Smooth muscle cell (in vitro differentiated cells): Measurements from ENCODE around the gene SLC30A4. TPM values are rescaled to one million over a fixed set of nuclear protein-coding genes. Genes with fewer than 3 reads are reported as not detected.

ENCODE experiments used
- DNase-seq: peaks from one replicate; lab custom pipeline; 2025; ENCODE audit not compliant: unreplicated experiment; lab: John Stamatoyannopoulos, UW
- H2AFZ ChIP-seq: fragments of 200-600 bp; sonication (generic); 2 replicates; pipeline ENCODE4 v1.6.0; 2016; ENCODE audit warnings: antibody characterized with exemption, low read depth, mild to moderate bottlenecking
- H3F3A ChIP-seq: fragments of 200-600 bp; sonication (generic); 2 replicates; pipeline ENCODE4 v1.6.0; 2017; ENCODE audit warnings: antibody characterized with exemption, low read depth
- H3K27ac ChIP-seq: fragments of 200-600 bp; sonication (generic); 2 replicates; pipeline ENCODE4 v1.5.1; 2016; ENCODE audit warnings: low read depth, mild to moderate bottlenecking
- H3K27me3 ChIP-seq: fragments of 200-600 bp; sonication (generic); 2 replicates; pipeline ENCODE4 v1.6.1; 2016; ENCODE audit warnings: low read depth, mild to moderate bottlenecking
- H3K36me3 ChIP-seq: fragments of 200-600 bp; sonication (generic); 2 replicates; pipeline ENCODE4 v1.5.1; 2016; ENCODE audit warnings: low read depth
- H3K4me1 ChIP-seq: fragments of 200-600 bp; sonication (generic); 2 replicates; pipeline ENCODE4 v1.5.1; 2016; ENCODE audit warnings: low read depth
- H3K4me2 ChIP-seq: fragments of 200-600 bp; sonication (generic); 2 replicates; pipeline ENCODE4 v1.6.0; 2016; ENCODE audit warnings: mild to moderate bottlenecking
- H3K4me3 ChIP-seq: fragments of 200-600 bp; sonication (generic); 2 replicates; pipeline ENCODE4 v1.5.1; 2016; ENCODE audit warnings: mild to moderate bottlenecking
- H3K79me2 ChIP-seq: fragments of 200-600 bp; sonication (generic); 2 replicates; pipeline ENCODE4 v1.6.0; 2016; ENCODE audit warnings: low read depth, mild to moderate bottlenecking
- H3K9ac ChIP-seq: fragments of 200-600 bp; sonication (generic); 2 replicates; pipeline ENCODE4 v1.6.0; 2016; ENCODE audit warnings: low read depth
- H3K9me3 ChIP-seq: fragments of 200-600 bp; sonication (generic); replicated peaks from 2 replicates; pipeline ENCODE4 v1.5.1; 2016; ENCODE audit warnings: low read depth
- H4K20me1 ChIP-seq: fragments of 200-600 bp; sonication (generic); 2 replicates; pipeline ENCODE4 v1.6.0; 2016; ENCODE audit warnings: low read depth
- WGBS: methylation state at CpG from one replicate; pipeline ENCODE4 v1.1.7; 2016; ENCODE audit warnings: low lambda C conversion rate; 5-methylcytosine and 5-hydroxymethylcytosine counted together
- polyA plus RNA-seq: library from polyadenylated mRNA; unstranded; fragments of >200 nt; fragmentation: Nextera tagmentation; extraction: Ambion mirVana; gene quantifications from 2 replicates; pipeline ENCODE4 v1.2.1, GENCODE V29; 2016
- total RNA-seq: library from RNA; depleted of rRNA; stranded (reverse); fragments of >200 nt; gene quantifications from 2 replicates; pipeline ENCODE4 v1.2.3, GENCODE V29; 2014
- TF ChIP-seq, protein P1 (sequence below): fragments of 200-600 bp; sonication (generic); IDR thresholded peaks from 2 replicates; pipeline ENCODE4 v1.5.1; 2017; ENCODE audit warnings: borderline replicate concordance, mild to moderate bottlenecking, antibody characterized with exemption; ENCODE audit not compliant: insufficient read depth, poor library complexity, severe bottlenecking

Gene SLC30A4
- total and polyA plus RNA-seq, 2 experiments from 2014 or later, result 1.9 to 7.9 TPM

DNA sequence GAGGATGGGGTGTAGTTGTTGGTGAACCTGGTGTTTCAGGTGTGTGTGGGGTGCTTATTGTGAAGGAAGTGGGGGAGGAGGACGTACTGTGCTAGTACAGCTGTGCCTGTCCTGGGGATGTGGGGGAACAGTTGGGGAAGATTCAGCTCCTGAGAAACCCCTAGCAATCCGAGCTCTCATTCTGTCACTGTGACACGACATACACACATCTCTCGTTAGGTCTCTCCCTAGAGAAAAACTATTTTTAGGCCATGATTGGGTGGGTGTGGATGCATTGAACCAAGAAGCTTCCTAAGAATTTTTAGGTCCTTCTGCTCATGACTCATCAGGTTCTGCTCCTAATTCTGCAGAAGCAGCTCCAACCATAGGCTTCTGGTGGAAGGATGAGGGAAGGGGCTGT lies 54.3 kb downstream of the SLC30A4 start:
- 72% methylated on average over 4 of the region's 4 CpGs for WGBS
- TF ChIP-seq, protein P1, sequence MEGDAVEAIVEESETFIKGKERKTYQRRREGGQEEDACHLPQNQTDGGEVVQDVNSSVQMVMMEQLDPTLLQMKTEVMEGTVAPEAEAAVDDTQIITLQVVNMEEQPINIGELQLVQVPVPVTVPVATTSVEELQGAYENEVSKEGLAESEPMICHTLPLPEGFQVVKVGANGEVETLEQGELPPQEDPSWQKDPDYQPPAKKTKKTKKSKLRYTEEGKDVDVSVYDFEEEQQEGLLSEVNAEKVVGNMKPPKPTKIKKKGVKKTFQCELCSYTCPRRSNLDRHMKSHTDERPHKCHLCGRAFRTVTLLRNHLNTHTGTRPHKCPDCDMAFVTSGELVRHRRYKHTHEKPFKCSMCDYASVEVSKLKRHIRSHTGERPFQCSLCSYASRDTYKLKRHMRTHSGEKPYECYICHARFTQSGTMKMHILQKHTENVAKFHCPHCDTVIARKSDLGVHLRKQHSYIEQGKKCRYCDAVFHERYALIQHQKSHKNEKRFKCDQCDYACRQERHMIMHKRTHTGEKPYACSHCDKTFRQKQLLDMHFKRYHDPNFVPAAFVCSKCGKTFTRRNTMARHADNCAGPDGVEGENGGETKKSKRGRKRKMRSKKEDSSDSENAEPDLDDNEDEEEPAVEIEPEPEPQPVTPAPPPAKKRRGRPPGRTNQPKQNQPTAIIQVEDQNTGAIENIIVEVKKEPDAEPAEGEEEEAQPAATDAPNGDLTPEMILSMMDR, result no peak
- DNase-seq, result no peak
- Histone ChIP-seq H3F3A (no peaks in the 10 kb centered on the region), H3K27ac (no peak overlapping the region), H3K4me1 (no peaks in the 10 kb centered on the region), H4K20me1 (no peaks in the 10 kb centered on the region), H3K79me2 (no peaks in the 10 kb centered on the region), H3K9me3 (no peaks in the 10 kb centered on the region), H3K27me3 (peaks cover 58% of the 10 kb centered on the region), H3K4me3 (no peak overlapping the region), H3K4me2 (no peak overlapping the region), H3K36me3 (no peaks in the 10 kb centered on the region), H2AFZ (no peak overlapping the region), H3K9ac (no peak overlapping the region)

DNA sequence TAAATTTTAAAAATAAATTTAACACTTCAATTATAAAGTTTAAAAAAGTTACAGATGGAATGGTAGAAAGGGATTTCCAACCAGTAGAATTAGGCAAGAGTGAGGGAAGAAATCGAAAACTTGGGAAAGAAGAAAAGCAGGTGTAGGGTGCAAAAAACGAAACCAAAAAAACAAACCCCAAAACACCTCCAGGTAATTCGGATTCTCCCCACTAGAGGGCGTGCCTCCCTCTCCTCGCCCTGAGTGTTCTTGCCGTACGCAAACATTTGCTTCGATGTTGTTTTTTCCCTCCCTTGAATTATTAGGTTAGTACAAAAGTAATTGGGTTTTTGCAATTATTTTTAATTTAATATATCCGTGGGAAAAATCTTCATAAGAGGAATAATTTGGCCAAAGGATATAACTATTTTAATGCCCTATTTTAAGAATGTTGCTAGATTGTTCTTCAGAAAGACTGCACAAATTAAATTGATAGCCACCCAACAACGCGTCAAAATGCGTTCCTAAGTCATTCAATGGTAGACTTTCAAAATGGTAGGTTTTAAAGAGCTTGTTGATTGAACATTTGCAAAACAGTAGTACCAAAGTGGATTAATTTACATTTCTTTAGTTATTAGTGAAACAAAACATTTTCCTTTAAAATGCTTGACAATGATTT lies 63.7 kb downstream of the SLC30A4 start:
- peaks cover 13% of the 10 kb centered on the region for H3K4me1 ChIP-seq
- peak; percentile 20 for DNase-seq
- H3K27ac ChIP-seq, result no peak overlapping the region
- H3K9me3 ChIP-seq, result no peaks in the 10 kb centered on the region
- H3K79me2 ChIP-seq, result no peaks in the 10 kb centered on the region
- peak overlapping the region; percentile 20 for H2AFZ ChIP-seq
- H3K36me3 ChIP-seq, result no peaks in the 10 kb centered on the region
- peak overlapping the region; percentile 61 for H3K4me3 ChIP-seq
- peaks cover 13% of the 10 kb centered on the region for H3F3A ChIP-seq
- WGBS, result 3% methylated on average over 12 of the region's 12 CpGs
- peak overlapping the region; percentile 96 for H3K4me2 ChIP-seq
- no peak overlapping the region for H3K9ac ChIP-seq
- no peaks in the 10 kb centered on the region for H3K27me3 ChIP-seq
- H4K20me1 ChIP-seq, result no peaks in the 10 kb centered on the region
- TF ChIP-seq, protein P1, result peak; percentile 92

DNA sequence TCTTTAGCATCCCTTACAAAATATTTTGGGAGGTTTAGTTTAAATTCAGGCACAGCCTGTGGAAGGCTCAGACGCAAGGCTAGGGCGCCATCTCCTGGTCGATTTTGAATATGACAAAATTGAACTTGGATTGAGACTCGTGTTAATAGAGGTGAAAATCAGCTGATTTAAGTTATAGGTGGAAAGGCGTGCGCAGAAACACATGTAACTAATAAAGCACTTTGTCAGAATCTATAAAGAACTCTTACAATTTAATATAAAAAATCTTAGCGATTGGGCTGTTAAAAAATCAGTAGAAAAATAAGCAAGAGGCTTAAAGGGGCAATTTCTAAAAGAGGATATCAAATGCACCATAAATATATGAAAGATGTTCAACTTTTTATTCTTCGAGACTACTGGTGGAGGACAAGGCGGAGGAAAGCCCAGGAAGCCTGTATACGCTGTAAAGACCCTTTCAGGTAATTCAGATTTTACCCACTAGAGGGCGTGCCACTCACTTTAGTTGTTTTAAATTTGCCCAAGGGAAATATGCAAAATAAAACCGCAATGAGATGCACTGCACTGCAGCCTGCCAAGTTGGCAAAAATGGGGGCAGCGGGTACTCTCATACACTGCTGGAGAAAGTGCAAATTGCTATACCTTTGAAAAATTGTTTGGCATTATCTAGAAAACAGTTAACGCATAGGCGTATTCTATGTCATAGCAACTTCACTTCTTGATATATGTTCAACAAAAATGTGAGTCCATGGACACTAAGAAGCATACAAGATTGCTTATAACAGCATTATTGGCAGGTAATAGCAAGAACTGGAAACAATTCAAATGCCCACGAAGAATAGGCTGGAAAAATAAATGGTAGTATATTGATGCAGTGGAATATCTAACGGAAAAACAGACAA lies 64.7 kb downstream of the SLC30A4 start:
- H3K4me1 ChIP-seq, result peaks cover 13% of the 10 kb centered on the region
- H3K27me3 ChIP-seq, result no peaks in the 10 kb centered on the region
- no peaks in the 10 kb centered on the region for H3K79me2 ChIP-seq
- peak; percentile 20 for DNase-seq
- peak overlapping the region; percentile 96 for H3K4me2 ChIP-seq
- H3K9me3 ChIP-seq, result no peaks in the 10 kb centered on the region
- WGBS, result 11% methylated on average over 17 of the region's 17 CpGs
- H2AFZ ChIP-seq, result peak overlapping the region; percentile 91
- H3K36me3 ChIP-seq, result no peaks in the 10 kb centered on the region
- H3K9ac ChIP-seq, result peak overlapping the region; percentile 76
- H3F3A ChIP-seq, result peaks cover 13% of the 10 kb centered on the region
- H4K20me1 ChIP-seq, result no peaks in the 10 kb centered on the region
- TF ChIP-seq, protein P1, result peak; percentile 54
- H3K27ac ChIP-seq, result peak overlapping the region; percentile 98
- peak overlapping the region; percentile 61 for H3K4me3 ChIP-seq
